Choroid plexus epithelial cell (primary cell): ENCODE measurements around the gene LSMEM2.

Source experiments
- DNase-seq: peaks from one replicate; pipeline ENCODE4 v3.0.0-alpha.2; 2010; ENCODE audit warnings: low read depth
- H3K4me3 ChIP-seq: 2 replicates; pipeline ENCODE4 v1.5.1; 2011; ENCODE audit warnings: low read depth, mild to moderate bottlenecking, control low read depth, low read length, moderate library complexity
- TF ChIP-seq, protein P1 (sequence below): conservative IDR thresholded peaks from 2 replicates; pipeline ENCODE4 v1.5.1; 2011; ENCODE audit warnings: low read depth, mild to moderate bottlenecking, control low read depth, inconsistent platforms, low read length, moderate library complexity

Gene LSMEM2

DNA sequence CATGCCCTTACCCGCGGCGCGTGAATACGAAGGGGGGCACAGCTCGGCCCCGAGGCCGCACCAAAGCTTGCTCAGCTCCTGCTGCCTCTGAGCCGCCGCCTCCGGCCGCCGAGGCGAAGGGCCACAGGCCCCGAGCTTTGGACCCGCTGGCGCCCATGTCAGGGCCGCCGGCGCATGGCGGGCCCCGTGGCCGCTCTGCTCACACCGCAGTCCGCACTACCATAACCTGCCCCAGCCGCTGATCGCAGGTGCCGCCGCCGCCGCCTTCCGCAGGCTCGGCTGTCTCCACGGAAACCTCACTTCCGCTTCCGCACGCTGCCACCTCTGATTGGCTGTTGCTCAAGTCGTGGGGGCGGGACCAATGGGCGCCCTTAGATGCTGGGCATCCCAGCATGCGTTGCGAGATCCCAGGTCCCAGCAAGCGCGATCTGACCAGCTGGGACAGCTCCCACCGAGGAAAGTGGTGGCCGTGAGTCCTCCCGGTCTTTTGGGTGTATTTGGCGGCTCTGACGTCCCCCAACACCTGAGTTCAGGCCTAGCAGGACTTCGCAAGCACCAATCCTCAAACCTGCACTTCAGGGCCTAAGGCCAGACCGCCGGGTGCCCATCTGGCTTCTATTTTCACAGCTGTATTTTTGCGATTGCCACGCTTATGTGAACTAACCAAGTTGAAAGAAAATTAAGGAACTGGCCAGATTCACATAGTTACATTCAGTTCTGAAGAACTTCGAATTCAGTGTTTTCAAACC, 49.2 kb downstream of the LSMEM2 start, which contains the start of gene TUSC2:
Gene TUSC2 (minus strand): TSS at position 281 of the 749 bp plus-strand sequence. CDS start 124 bp downstream, at position 157.
- TF ChIP-seq, protein P1, sequence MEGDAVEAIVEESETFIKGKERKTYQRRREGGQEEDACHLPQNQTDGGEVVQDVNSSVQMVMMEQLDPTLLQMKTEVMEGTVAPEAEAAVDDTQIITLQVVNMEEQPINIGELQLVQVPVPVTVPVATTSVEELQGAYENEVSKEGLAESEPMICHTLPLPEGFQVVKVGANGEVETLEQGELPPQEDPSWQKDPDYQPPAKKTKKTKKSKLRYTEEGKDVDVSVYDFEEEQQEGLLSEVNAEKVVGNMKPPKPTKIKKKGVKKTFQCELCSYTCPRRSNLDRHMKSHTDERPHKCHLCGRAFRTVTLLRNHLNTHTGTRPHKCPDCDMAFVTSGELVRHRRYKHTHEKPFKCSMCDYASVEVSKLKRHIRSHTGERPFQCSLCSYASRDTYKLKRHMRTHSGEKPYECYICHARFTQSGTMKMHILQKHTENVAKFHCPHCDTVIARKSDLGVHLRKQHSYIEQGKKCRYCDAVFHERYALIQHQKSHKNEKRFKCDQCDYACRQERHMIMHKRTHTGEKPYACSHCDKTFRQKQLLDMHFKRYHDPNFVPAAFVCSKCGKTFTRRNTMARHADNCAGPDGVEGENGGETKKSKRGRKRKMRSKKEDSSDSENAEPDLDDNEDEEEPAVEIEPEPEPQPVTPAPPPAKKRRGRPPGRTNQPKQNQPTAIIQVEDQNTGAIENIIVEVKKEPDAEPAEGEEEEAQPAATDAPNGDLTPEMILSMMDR: no peak
- DNase-seq: peak; percentile 97

GRCh38 chr3:50330330-50330729, 51.4 kb downstream of the LSMEM2 start:
- no peak overlapping the region for H3K4me3 ChIP-seq
- TF ChIP-seq, protein P1: no peak

More for the DNA sequence above, 49.2 kb downstream of the LSMEM2 start, which contains the start of gene TUSC2:
- peak within 1 kb of the TSS; percentile 83 for H3K4me3 ChIP-seq

GRCh38 chr3:50331364-50331907, 52.5 kb downstream of the LSMEM2 start:
- H3K4me3 ChIP-seq: no peak overlapping the region
- TF ChIP-seq, protein P1: no peak
- DNase-seq: no peak

More at GRCh38 chr3:50330330-50330729, 51.4 kb downstream of the LSMEM2 start:
- no peak for DNase-seq

GRCh38 chr3:50333744-50334328, 54.9 kb downstream of the LSMEM2 start:
- no peak overlapping the region for H3K4me3 ChIP-seq
- peak; percentile 86 for DNase-seq
- TF ChIP-seq, protein P1: no peak

GRCh38 chr3:50334339-50335075, 55.6 kb downstream of the LSMEM2 start:
- no peak overlapping the region for H3K4me3 ChIP-seq
- TF ChIP-seq, protein P1: no peak
- no peak for DNase-seq

DNA sequence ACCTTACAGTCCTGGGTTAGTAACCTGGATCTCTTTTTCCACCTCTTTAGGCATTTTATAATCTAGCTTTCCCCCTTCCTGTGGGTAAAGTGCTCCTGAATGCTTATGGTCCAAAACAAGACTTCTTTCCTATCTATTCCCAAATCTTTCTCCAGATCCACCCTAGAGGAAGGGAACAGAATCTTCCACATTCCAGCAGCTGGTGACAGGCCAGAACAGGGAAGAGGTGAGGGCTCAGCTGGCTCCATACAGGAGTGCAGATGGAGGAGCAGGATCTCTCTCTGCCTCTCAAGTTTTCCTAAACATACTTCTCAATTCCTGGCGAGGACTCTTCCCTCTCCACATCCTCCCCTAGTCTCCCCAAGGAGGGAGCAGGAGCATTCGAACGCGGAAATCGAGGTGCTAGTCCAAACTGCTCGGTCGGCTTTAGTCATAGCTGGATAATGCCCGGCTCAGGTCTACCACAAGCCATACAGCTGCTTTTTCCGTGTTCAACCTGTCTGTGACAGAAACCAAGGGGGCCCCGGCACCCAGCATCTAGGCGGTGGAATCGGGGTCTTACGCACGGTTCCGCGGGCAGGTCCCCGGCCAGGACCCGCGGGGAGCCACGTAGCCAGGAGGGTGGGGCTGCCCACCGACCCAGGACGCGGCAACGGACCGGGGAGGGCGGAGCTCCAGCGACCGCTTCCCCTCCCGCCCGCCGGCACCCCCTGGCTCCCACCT, 57.7 kb downstream of the LSMEM2 start:
- peak; percentile 44 for DNase-seq
- peak overlapping the region; percentile 87 for H3K4me3 ChIP-seq
- TF ChIP-seq, protein P1: no peak
